ENCODE data around the gene MDFIC.

The MDFIC gene

DNA sequence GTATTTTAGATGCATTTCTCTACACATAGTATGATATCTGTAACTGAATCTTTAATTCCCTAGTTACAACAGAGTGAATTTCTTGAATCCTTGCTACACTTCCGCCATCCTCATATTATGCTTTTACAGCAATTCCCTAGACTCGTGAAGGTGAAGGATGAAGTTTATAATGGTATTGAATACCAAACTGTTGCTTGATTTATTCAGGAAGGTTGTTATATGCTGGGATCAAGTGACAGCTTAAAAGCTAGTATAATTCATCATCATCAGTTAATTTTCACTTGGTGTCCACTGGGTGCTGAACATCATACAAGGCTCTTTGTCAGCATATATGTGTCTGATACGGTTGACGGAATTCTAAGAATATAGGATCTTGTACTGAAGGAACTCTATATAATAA lies 47.2 kb downstream of the MDFIC start:
- no peak for DNase-seq (ENCODE audit: low read depth)

DNA sequence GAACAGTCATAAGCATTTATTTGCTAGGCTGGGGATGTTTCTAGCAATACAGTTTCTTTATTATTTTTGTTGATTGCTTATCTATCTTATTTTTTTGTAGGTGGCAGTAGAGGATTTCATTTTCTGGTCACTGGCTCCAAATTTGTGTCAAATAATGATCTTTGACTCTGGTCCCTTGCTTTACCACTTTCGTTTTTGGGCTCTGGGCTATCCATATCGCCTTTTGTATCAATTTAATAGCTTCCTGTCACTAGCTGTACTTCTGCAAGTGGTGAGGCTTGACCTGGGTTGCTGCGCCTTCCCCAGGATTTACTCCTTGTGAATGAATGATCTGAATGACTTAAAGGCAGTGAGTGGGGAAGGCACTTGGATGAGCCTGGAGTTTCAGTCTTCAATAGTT lies 48.4 kb downstream of the MDFIC start:
- TF ChIP-seq POLR2A (IDR thresholded peaks at IDR 0.05; ENCODE audit: extremely low read depth, insufficient read length), result no peak
- TF ChIP-seq MYC (IDR thresholded peaks at IDR 0.05; ENCODE audit: low read depth, low read length), result no peak
- TF ChIP-seq, protein P1, sequence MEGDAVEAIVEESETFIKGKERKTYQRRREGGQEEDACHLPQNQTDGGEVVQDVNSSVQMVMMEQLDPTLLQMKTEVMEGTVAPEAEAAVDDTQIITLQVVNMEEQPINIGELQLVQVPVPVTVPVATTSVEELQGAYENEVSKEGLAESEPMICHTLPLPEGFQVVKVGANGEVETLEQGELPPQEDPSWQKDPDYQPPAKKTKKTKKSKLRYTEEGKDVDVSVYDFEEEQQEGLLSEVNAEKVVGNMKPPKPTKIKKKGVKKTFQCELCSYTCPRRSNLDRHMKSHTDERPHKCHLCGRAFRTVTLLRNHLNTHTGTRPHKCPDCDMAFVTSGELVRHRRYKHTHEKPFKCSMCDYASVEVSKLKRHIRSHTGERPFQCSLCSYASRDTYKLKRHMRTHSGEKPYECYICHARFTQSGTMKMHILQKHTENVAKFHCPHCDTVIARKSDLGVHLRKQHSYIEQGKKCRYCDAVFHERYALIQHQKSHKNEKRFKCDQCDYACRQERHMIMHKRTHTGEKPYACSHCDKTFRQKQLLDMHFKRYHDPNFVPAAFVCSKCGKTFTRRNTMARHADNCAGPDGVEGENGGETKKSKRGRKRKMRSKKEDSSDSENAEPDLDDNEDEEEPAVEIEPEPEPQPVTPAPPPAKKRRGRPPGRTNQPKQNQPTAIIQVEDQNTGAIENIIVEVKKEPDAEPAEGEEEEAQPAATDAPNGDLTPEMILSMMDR (IDR thresholded peaks at IDR 0.05; ENCODE audit: low read depth, low read length), result no peak
- TF ChIP-seq, protein P2, sequence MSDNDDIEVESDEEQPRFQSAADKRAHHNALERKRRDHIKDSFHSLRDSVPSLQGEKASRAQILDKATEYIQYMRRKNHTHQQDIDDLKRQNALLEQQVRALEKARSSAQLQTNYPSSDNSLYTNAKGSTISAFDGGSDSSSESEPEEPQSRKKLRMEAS (IDR thresholded peaks at IDR 0.05; ENCODE audit: low read depth, low read length), result no peak
- no peak overlapping the region for H3K4me3 ChIP-seq (ENCODE audit: low read depth, low read length)
- DNase-seq (ENCODE audit: low read depth), result no peak

More for the DNA sequence above, 47.2 kb downstream of the MDFIC start:
- no peak overlapping the region for H3K4me3 ChIP-seq (ENCODE audit: low read depth, low read length)
- TF ChIP-seq, protein P1 (IDR thresholded peaks at IDR 0.05; ENCODE audit: low read depth, low read length), result no peak
- TF ChIP-seq, protein P2 (IDR thresholded peaks at IDR 0.05; ENCODE audit: low read depth, low read length), result no peak
- TF ChIP-seq MYC (IDR thresholded peaks at IDR 0.05; ENCODE audit: low read depth, low read length) (no peak), POLR2A (IDR thresholded peaks at IDR 0.05; ENCODE audit: extremely low read depth, insufficient read length) (no peak)

DNA sequence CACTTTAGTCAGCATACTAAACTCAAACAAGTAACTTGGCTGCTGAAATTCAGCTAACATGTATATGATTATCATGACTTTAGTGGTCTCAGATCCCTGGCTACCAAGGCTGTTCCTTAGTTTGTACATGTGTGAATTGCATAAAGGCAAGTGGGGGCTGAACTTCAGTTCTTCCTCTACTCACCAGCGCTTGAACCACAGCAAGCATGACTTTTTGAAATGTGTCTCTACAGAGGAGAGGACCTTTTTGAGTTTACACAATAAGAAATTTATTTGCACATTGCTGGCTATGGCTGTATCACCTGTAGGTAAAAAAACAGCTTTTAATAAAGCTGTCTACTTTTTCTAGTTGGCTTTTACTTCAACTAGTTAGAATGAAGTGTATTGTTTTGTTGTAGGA lies 48.8 kb downstream of the MDFIC start:
- no peak for DNase-seq (ENCODE audit: low read depth)
- TF ChIP-seq, protein P1 (IDR thresholded peaks at IDR 0.05; ENCODE audit: low read depth, low read length), result no peak
- TF ChIP-seq MYC (IDR thresholded peaks at IDR 0.05; ENCODE audit: low read depth, low read length), result no peak
- TF ChIP-seq, protein P2 (IDR thresholded peaks at IDR 0.05; ENCODE audit: low read depth, low read length), result no peak
- TF ChIP-seq POLR2A (IDR thresholded peaks at IDR 0.05; ENCODE audit: extremely low read depth, insufficient read length), result no peak
- no peak overlapping the region for H3K4me3 ChIP-seq (ENCODE audit: low read depth, low read length)

DNA sequence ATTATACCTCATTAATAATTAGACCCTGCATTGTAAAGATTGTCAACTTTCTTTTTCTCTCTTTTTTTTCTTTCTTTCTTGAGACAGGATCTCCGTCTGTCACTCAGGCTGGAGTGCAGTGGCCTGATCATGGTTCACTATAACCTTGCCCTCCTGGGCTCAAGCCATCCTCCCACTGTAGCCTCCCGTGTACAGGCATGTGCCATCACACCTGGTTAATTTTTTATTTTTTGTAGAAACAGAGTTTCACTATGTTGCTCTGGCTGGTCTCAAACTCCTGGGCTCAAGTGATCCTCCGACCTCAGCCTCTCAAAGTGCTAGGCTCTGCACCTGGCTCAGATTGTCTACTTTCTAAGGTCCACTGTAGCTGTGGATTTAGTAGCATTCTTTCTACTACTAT lies 50.7 kb downstream of the MDFIC start:
- TF ChIP-seq POLR2A (IDR thresholded peaks at IDR 0.05; ENCODE audit: extremely low read depth, insufficient read length) (no peak), MYC (IDR thresholded peaks at IDR 0.05; ENCODE audit: low read depth, low read length) (no peak)
- TF ChIP-seq, protein P1 (IDR thresholded peaks at IDR 0.05; ENCODE audit: low read depth, low read length), result no peak
- TF ChIP-seq, protein P2 (IDR thresholded peaks at IDR 0.05; ENCODE audit: low read depth, low read length), result no peak
- no peak for DNase-seq (ENCODE audit: low read depth)
- no peak overlapping the region for H3K4me3 ChIP-seq (ENCODE audit: low read depth, low read length)

DNA sequence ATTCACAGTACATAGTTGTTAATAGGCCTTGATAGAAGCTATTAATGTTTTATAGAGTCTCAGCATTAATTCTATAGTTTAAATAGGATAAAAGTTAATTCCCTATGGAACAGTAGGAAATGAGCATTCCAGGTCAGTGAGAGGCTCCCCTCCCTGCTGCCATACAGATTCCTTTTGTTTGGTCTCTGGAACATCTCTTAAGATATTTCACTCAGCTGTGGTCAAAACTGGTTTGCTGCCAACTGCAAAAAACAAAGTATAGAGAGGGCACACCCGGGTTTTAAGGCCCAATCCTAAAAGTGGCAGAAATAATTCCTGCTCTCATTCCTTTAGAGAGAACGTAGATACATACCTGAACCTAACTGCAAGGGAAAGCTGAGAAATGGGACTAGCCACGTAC lies 51.3 kb downstream of the MDFIC start:
- TF ChIP-seq, protein P2 (IDR thresholded peaks at IDR 0.05; ENCODE audit: low read depth, low read length), result no peak
- TF ChIP-seq, protein P1 (IDR thresholded peaks at IDR 0.05; ENCODE audit: low read depth, low read length), result no peak
- TF ChIP-seq POLR2A (IDR thresholded peaks at IDR 0.05; ENCODE audit: extremely low read depth, insufficient read length), result no peak
- TF ChIP-seq MYC (IDR thresholded peaks at IDR 0.05; ENCODE audit: low read depth, low read length), result no peak
- no peak for DNase-seq (ENCODE audit: low read depth)
- H3K4me3 ChIP-seq (ENCODE audit: low read depth, low read length), result no peak overlapping the region

DNA sequence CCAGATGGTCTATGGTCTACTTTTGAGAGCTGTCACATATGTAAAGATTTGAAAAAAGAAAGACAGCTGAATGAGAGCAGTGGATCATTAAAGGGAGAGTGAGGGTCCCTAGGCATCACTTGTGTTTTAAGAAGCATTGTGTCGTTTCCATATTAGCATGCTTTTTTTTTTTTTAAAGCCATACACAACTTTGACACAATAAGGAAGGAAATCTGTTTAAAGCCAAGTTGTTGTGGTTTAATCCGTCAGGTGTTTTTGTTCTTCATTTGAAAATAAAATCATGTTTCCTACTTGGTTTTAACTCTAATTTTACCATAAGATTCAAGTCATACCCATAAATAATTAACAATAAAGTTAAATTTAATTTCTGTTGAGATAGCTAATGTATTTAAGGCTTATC lies 53.5 kb downstream of the MDFIC start:
- H3K4me3 ChIP-seq (ENCODE audit: low read depth, low read length), result no peak overlapping the region
- TF ChIP-seq POLR2A (IDR thresholded peaks at IDR 0.05; ENCODE audit: extremely low read depth, insufficient read length) (no peak), MYC (IDR thresholded peaks at IDR 0.05; ENCODE audit: low read depth, low read length) (no peak)
- TF ChIP-seq, protein P1 (IDR thresholded peaks at IDR 0.05; ENCODE audit: low read depth, low read length), result no peak
- TF ChIP-seq, protein P2 (IDR thresholded peaks at IDR 0.05; ENCODE audit: low read depth, low read length), result no peak
- DNase-seq (ENCODE audit: low read depth), result no peak

Data from NB4 (cell line).